Measurements from ENCODE around the gene RCOR1. TPM values are rescaled to one million over a fixed set of nuclear protein-coding genes. Genes with fewer than 3 reads are reported as not detected.
"Not testable (repeated sequence)": the region's sequence is repeated elsewhere in the genome, so short reads cannot be mapped to it uniquely, and the experiment has no call there.

Gene RCOR1
- total RNA-seq, 2 donors from 2014 or later, result 12.6 to 15.4 TPM

DNA sequence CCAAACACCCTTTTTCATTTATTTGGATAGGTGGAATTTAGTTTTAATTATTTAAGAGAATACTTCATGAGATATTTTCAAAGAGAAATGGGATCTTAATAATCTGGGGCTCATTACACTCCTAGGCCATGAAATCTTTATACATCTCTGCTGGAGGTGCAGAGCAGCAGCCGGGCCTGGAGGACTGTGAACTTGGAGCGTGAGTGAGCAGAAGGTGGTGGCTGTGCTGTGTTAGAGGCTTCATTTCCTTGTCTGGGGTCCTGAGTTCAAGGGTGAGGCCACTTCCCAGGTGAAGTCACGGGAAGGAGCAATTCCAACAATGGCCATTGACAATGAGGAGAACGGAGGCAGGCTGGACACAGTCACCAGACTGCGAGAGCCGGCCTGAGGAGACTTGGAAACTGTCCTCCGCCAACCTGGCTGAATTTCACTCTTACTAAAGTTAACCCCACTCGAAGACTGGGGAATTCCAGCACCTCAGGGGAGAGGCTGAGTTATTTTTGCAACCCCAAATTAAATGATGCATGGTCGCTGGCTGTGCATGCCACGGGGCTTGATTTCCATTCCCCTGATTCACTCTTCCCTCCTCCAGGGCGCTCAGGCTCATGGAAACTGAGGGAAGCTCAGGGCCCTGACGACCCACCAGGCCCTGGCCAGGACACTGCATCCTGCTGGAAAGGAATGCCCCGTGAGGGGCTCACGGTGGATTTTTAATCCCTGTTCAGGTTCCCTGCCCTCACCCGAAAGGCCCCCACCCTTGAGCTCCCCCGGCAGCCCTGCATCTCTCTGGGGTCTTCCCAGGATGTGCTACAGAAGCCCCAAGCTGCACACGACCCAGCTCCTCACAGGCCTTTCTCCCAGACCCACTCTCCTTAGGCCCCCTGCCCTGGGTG lies 162.2 kb downstream of the RCOR1 start:
- intact Hi-C loops (cut with DNase I), result no loop called here
- no peak for DNase-seq (ENCODE audit: low spot score)

DNA sequence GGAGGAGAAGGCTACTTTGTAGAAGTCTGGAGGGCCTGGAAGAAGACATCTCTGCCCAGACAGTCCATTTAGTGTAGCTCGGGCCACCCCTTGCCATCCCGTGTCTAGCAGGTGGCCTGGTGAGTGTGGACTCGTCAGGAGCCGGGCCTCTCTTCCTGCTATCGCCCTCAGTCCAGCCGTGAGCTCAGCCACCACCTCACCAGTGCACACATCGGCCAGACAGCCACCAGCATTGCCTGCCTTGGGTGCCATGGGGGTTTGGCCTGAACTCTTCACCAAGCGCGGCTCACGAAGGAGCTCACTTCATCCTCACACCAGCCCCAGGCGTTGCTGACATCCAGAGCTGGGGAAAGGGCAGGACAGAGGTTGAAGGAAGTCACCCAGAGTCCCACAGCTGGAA lies 165.2 kb downstream of the RCOR1 start:
- intact Hi-C loops (cut with DNase I), result no loop called here
- DNase-seq (ENCODE audit: low spot score), result no peak

GRCh38 chr14:102758087-102758486 lies 165.6 kb downstream of the RCOR1 start:
- DNase-seq (ENCODE audit: low spot score), result no peak
- intact Hi-C loops (cut with DNase I), result no loop called here

GRCh38 chr14:102759456-102760187 lies 167.2 kb downstream of the RCOR1 start:
- intact Hi-C loops (cut with DNase I), result no loop called here
- no peak for DNase-seq (ENCODE audit: low spot score)

GRCh38 chr14:102760496-102761193 lies 168.2 kb downstream of the RCOR1 start:
- DNase-seq (ENCODE audit: low spot score), result no peak
- intact Hi-C loops (cut with DNase I), result no loop called here

- intact Hi-C loops (cut with DNase I), result no loop called here
- no peak for DNase-seq (ENCODE audit: low spot score)
Observed at GRCh38 chr14:102761206-102761605, 168.8 kb downstream of the RCOR1 start.

GRCh38 chr14:102764220-102764671 lies 171.8 kb downstream of the RCOR1 start:
- no peak for DNase-seq (ENCODE audit: low spot score)
- intact Hi-C loops (cut with DNase I), result no loop called here

DNA sequence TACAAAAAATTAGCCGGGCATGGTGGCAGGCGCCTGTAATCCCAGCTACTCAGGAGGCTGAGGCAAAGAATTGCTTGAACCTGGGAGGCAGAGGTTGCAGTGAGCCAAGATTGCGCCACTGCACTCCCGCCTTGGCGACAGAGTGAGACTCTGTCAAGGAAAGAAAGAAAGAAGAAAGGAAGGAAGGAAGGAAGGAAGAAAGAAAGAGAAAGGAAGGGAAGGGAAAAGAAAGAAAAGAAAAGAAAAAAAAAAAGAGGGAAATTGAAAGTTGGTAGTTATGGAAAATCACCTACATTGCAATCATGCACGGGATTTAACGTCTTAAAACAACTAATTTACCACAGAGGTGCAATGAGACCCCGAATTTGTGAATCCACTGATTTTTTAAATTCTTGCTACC lies 173.3 kb downstream of the RCOR1 start:
- intact Hi-C loops (cut with DNase I); DNase-seq (ENCODE audit: low spot score): not testable (repeated sequence)

GRCh38 chr14:102768223-102769048 lies 176.0 kb downstream of the RCOR1 start:
- DNase-seq (ENCODE audit: low spot score), result no peak
- intact Hi-C loops (cut with DNase I), result no loop called here

- intact Hi-C loops (cut with DNase I), result no loop called here
- no peak for DNase-seq (ENCODE audit: low spot score)
Observed at GRCh38 chr14:102769049-102769327, 176.5 kb downstream of the RCOR1 start.

DNA sequence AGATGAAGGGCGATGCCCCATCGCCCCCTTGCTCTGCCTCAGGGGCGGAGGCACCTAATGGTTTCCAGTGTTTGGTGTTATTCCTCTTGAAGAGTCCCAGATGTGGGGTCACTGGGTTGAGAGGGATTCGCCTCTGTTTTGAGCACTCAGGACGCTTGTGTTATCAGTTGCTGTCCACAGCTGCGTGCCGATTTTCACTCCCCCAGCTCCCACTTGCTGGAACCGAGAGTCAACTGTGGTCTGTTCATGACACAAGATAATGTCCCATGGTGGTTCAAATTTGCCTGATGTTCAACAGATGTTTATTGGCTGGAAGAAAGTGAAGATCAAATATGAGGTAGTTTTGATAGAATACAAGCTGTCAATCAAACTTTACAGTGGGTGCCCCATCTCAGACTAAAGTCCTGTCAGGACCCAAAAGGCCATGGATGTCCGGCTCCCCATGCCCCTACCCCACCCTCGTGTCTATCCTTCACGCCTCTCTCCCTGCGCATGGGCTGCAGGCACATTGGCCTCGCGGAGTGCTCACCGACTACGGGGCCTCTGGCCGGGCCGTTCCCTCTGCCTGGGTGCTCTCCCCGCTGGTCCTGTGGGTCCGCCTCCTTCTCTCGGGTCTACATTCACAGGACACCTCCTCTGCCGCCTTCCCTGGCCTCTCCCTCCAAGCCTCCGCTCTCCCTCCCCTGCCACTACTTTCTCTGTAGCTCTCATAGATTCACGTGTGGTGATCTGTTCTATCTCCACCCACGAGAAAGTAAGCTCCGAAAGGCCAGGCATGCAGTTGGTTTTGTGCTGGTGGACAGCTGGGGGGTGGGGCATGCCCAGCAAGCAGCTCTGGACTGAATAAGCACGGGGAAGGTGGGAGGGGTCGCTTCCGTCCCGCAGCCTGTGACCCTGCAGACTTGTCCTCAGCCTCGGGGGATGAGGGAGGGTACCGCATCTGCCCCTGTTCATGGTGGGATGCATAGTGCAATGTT lies 178.0 kb downstream of the RCOR1 start:
- DNase-seq (ENCODE audit: low spot score), result no peak
- intact Hi-C loops (cut with DNase I), result loop anchor here in 1 of 2 donors (10.0 kb wide), 1 partner anchor 144 kb away; no protein-coding TSS in a partner anchor

- no peak for DNase-seq (ENCODE audit: low spot score)
- intact Hi-C loops (cut with DNase I), result loop anchor here in 1 of 2 donors (10.0 kb wide), 1 partner anchor 144 kb away; no protein-coding TSS in a partner anchor
Observed at GRCh38 chr14:102771144-102771543, 178.7 kb downstream of the RCOR1 start.

- DNase-seq (ENCODE audit: low spot score), result no peak
- intact Hi-C loops (cut with DNase I), result loop anchor here in 1 of 2 donors (10.0 kb wide), 1 partner anchor 142 kb away; no protein-coding TSS in a partner anchor
Observed at GRCh38 chr14:102772781-102773570, 180.5 kb downstream of the RCOR1 start.

DNA sequence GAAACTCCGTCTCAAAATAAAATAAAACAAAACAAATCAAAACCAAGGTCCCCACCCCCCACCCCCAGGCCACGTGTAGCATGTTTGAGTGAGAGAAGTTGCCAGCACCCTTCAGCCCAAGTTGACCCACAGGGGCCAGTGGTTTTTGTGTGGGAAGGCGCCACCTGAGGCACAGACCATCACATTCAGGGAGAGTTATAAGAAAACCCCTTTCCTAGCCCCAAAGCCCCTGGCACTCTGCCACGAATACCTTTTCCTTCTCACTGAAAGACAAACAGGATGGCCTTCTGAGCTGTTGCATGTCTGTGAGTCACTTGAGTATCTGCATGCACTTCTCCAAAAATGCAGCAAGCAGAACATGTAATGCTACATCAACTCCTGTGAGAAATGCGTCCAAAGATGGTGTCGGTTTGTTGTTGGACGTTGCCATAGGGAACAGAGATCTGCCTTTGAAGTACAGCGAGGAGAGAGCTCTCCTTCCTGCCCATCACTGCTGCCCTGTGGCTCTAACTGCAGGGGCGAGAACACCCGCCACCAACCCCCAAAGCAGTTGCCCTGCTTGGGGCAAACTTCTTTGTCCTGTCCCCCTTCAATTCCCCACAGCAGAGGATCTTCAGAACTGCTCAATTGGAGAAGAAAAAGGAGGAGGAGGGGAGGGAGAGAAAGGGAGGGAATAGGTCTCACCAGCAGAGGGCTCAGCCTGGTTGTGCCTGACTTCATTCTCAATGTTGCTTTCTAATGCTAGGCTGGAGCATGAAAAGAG lies 182.1 kb downstream of the RCOR1 start:
- DNase-seq (ENCODE audit: low spot score), result no peak
- intact Hi-C loops (cut with DNase I), result loop anchor here in 1 of 2 donors (5.0 to 10.0 kb wide), 2 partner anchors 140 to 1473 kb away; no protein-coding TSS in a partner anchor

GRCh38 chr14:102775855-102776760 lies 183.7 kb downstream of the RCOR1 start:
- intact Hi-C loops (cut with DNase I), result loop anchor here in 1 of 2 donors (2.0 to 10.0 kb wide), 3 partner anchors 57 to 1471 kb away; no protein-coding TSS in a partner anchor
- DNase-seq (ENCODE audit: low spot score), result no peak

Data from posterior vena cava (tissue), 2 donors.